ENCODE data around the gene RECQL. TPM values are rescaled to one million over a fixed set of nuclear protein-coding genes. Genes with fewer than 3 reads are reported as not detected.

The RECQL gene
- polyA plus RNA-seq (2011; rRNA removed) (28.0 and 42.8 TPM in 2 replicates), polyA minus RNA-seq (2011; rRNA and poly(A)+ RNA removed) (21.6 and 33.4 TPM in 2 replicates)

DNA sequence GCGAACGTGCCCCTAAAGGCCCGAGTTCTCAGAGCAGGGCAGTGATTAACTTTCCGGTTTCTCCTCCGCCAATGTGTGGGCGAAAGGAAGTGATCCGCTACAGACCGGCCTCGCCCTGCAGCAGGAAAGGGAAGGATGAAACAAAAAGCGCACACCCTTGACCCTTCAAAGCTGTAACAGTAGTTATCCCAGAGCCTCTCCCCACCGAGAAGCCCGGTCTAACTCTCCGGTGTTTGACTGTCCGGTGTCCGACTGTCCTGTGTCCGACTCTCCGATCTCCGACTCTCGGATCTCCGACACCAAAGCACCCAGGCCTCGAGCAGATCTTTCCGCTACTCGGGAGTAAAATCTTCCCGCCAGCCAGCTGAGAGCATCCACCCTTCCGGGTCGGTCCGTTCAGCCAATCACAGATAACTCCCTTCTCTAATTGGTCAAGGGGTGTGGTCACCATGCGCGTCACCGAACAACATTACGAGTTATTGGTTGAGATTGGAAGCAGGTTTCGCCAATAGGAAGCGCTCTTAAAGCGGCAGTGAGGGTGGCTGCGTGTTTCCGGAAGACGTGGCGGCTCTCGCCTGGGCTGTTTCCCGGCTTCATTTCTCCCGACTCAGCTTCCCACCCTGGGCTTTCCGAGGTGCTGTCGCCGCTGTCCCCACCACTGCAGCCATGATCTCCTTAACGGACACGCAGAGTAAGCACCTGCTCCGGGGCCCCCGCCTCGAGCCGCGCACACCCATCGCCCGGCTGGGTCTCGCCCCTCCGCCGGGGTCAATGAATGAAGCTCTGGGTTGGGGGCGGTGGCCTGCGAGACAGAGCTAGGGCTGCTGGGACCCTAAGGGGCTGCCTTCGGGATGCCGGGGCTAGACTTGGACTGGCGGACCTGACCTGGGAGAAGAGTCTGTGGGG is at the start of gene RECQL, which contains the start of gene GOLT1B:
Gene RECQL (minus strand): TSS at position 378 of the 906 bp plus-strand sequence. CDS start 2,065 bp downstream, outside the sequence.
Gene GOLT1B (plus strand): TSS at position 532 of the 906 bp plus-strand sequence. CDS start 135 bp downstream, at position 667.
- peak within 1 kb of the TSS; percentile 89 for H3K4me3 ChIP-seq (ENCODE audit: low read depth, low read length)
- POLR2A ChIA-PET: interaction anchor here (0.8 to 2.4 kb wide), 5 partner anchors 10 to 179 kb away, joined by 6 to 15 read pairs (median 8); partner anchors contain the start of genes LDHB and PYROXD1
- TF ChIP-seq CTCF (IDR thresholded peaks at IDR 0.05; ENCODE audit: low read depth, low read length): no peak
- DNase-seq (ENCODE audit: low read depth, low spot score): peak; percentile 96
- CTCF ChIA-PET: interaction anchor here (2.0 kb wide), 1 partner anchor 9 kb away, joined by 4 read pairs; no protein-coding TSS in a partner anchor
- H3K27me3 ChIP-seq (ENCODE audit: control insufficient read depth, insufficient read depth, low read length): no peaks in the 10 kb centered on the region
- peak within 1 kb of the TSS; percentile 98 for H3K27ac ChIP-seq (ENCODE audit: low read depth, low read length)
- H3K9me3 ChIP-seq (ENCODE audit: control insufficient read depth, insufficient read depth, low read length): no peaks in the 10 kb centered on the region; the same call in 1 of the 2 replicates

GRCh38 chr12:21547437-21547836 is 46.0 kb upstream of the RECQL start:
- Histone ChIP-seq H3K27ac (ENCODE audit: low read depth, low read length) (no peak overlapping the region), H3K9me3 (ENCODE audit: control insufficient read depth, insufficient read depth, low read length) (no peaks in the 10 kb centered on the region), H3K4me3 (ENCODE audit: low read depth, low read length) (no peak overlapping the region), H3K27me3 (ENCODE audit: control insufficient read depth, insufficient read depth, low read length) (no peaks in the 10 kb centered on the region)
- no peak for TF ChIP-seq CTCF (IDR thresholded peaks at IDR 0.05; ENCODE audit: low read depth, low read length)
- CTCF ChIA-PET: no interaction called here
- DNase-seq (ENCODE audit: low read depth, low spot score): no peak
- POLR2A ChIA-PET: no interaction called here

DNA sequence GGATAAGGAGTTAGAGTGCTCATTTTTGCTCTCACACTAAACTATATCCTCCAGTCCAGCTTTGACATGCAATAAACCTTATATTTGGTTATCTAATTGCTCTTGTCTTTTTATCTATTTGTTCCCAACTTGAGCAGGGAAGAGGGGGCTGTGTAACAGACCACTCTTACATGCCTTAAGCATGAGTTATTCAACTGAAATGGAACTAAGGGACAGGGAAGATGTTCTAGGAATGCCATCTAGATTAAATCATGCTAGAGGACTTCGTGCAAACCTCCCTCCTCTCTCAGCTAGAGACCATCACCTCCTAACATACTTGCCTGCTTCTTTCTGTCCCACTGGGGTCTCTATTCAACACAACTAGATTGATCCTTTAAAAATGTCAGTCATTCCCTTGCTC is 45.3 kb upstream of the RECQL start:
- H3K27ac ChIP-seq (ENCODE audit: low read depth, low read length): no peak overlapping the region
- no peak overlapping the region for H3K4me3 ChIP-seq (ENCODE audit: low read depth, low read length)
- POLR2A ChIA-PET: no interaction called here
- no peaks in the 10 kb centered on the region for H3K27me3 ChIP-seq (ENCODE audit: control insufficient read depth, insufficient read depth, low read length)
- DNase-seq (ENCODE audit: low read depth, low spot score): no peak
- no peak for TF ChIP-seq CTCF (IDR thresholded peaks at IDR 0.05; ENCODE audit: low read depth, low read length)
- CTCF ChIA-PET: no interaction called here
- H3K9me3 ChIP-seq (ENCODE audit: control insufficient read depth, insufficient read depth, low read length): no peaks in the 10 kb centered on the region

DNA sequence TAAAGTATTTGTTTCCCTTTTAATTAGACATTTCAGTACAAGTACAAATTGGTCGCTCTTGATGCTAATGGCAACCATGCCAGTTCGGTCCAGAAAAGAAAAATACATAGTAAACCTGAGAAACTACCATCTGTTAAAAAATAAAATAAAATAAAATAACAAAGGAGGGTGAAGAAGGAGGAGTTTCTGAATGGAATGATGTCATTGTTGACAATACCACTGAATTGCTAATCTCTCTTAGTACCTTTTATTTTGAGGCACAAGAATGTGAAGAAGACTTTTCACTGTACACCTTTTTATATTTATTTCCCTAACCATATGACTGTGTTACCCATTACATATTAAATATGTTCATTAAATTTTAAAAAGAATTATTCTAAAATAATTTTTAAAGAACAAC is 44.1 kb upstream of the RECQL start:
- no peak for DNase-seq (ENCODE audit: low read depth, low spot score)
- ChIA-PET POLR2A (no interaction called here), CTCF (interaction anchor here (0.6 kb wide), 1 partner anchor 135 kb away, joined by 3 read pairs; no protein-coding TSS in a partner anchor)
- no peak overlapping the region for H3K4me3 ChIP-seq (ENCODE audit: low read depth, low read length)
- no peak overlapping the region for H3K27ac ChIP-seq (ENCODE audit: low read depth, low read length)
- no peak for TF ChIP-seq CTCF (IDR thresholded peaks at IDR 0.05; ENCODE audit: low read depth, low read length)
- H3K9me3 ChIP-seq (ENCODE audit: control insufficient read depth, insufficient read depth, low read length): no peaks in the 10 kb centered on the region
- no peaks in the 10 kb centered on the region for H3K27me3 ChIP-seq (ENCODE audit: control insufficient read depth, insufficient read depth, low read length)

GRCh38 chr12:21543151-21543550 is 41.7 kb upstream of the RECQL start:
- ChIA-PET POLR2A (no interaction called here), CTCF (no interaction called here)
- no peak for DNase-seq (ENCODE audit: low read depth, low spot score)
- Histone ChIP-seq H3K27me3 (ENCODE audit: control insufficient read depth, insufficient read depth, low read length) (no peaks in the 10 kb centered on the region), H3K4me3 (ENCODE audit: low read depth, low read length) (no peak overlapping the region), H3K9me3 (ENCODE audit: control insufficient read depth, insufficient read depth, low read length) (no peaks in the 10 kb centered on the region), H3K27ac (ENCODE audit: low read depth, low read length) (no peak overlapping the region)
- TF ChIP-seq CTCF (IDR thresholded peaks at IDR 0.05; ENCODE audit: low read depth, low read length): no peak

All from AG04450 (cell line).